K562 (cell line): ENCODE data around the gene ZBTB38. TPM values are rescaled to one million over a fixed set of nuclear protein-coding genes. Genes with fewer than 3 reads are reported as not detected.

ENCODE experiments used
- ATF3 ChIP-seq, 2 experiments: fragments of 450-650 bp in 1 of 2; sonication (generic) in 1 of 2; formaldehyde crosslinking in 1 of 2; IDR thresholded peaks in 1 of 2; conservative IDR thresholded peaks in 1 of 2; 2 replicates each; pipeline versions ENCODE4 v1.6.1 to v1.8.1; 2016 to 2023; ENCODE audit warnings: mild to moderate bottlenecking in 2 of 2, moderate library complexity in 2 of 2, inconsistent platforms in 1 of 2, missing genetic modification reagents in 1 of 2
- CHD4 ChIP-seq: fragments of 200-600 bp; sonication (generic); IDR thresholded peaks from 3 replicates; pipeline ENCODE4 v1.6.1; 2012; ENCODE audit warnings: low read depth, mild to moderate bottlenecking, mixed read lengths, low read length, inconsistent platforms; ENCODE audit not compliant: insufficient read depth, insufficient replicate concordance, poor library complexity, severe bottlenecking
- DEAF1 ChIP-seq: fragments of 450-650 bp; formaldehyde crosslinking; IDR thresholded peaks from 2 replicates; pipeline ENCODE4 v1.4.0; 2020; ENCODE audit warnings: mild to moderate bottlenecking, moderate library complexity
- ETV5 ChIP-seq: sonication (generic); formaldehyde crosslinking; IDR thresholded peaks from 2 replicates; pipeline ENCODE4 v1.4.0; 2020; ENCODE audit warnings: low read depth, mild to moderate bottlenecking, missing genetic modification reagents
- FOSL1 ChIP-seq: fragments of 200-800 bp; sonication (Bioruptor generic); conservative IDR thresholded peaks from 2 replicates; pipeline ENCODE4 v1.6.1; 2016; ENCODE audit warnings: missing genetic modification characterization, missing compliant biosample characterization
- GABPB2 ChIP-seq: fragments of 250-450 bp; sonication (Bioruptor Pico); conservative IDR thresholded peaks from 2 replicates; pipeline ENCODE4 v1.5.1; 2021; ENCODE audit warnings: mild to moderate bottlenecking
- GTF2F1 ChIP-seq: IDR thresholded peaks from 2 replicates; pipeline ENCODE4 v1.6.1; 2011; ENCODE audit warnings: low read depth, low read length, improper control_type of control experiment
- MBD1 ChIP-seq: fragments of 250-450 bp; sonication (Bioruptor Pico); IDR thresholded peaks from 2 replicates; pipeline ENCODE4 v1.8.0; 2022; ENCODE audit warnings: inconsistent platforms
- PHF20 ChIP-seq: fragments of 450-650 bp; IDR thresholded peaks from 2 replicates; pipeline ENCODE4 v1.6.1; 2018; ENCODE audit not compliant: partially characterized antibody
- SIX5 ChIP-seq, 2 experiments: IDR thresholded peaks; 2 replicates each; pipeline ENCODE4 v1.6.1; 2011; ENCODE audit warnings: low read length in 2 of 2, borderline replicate concordance in 1 of 2, low read depth in 1 of 2, mild to moderate bottlenecking in 1 of 2, moderate library complexity in 1 of 2; ENCODE audit not compliant: insufficient read depth in 1 of 2
- SMC3 ChIP-seq: conservative IDR thresholded peaks from 2 replicates; pipeline ENCODE4 v1.6.1; 2011; ENCODE audit warnings: low read depth, low read length, improper control_type of control experiment; ENCODE audit not compliant: insufficient read depth
- SOX6 ChIP-seq: fragments of 450-650 bp; IDR thresholded peaks from 2 replicates; pipeline ENCODE4 v1.6.1; 2014; ENCODE audit warnings: mild to moderate bottlenecking
- TBP ChIP-seq: optimal IDR thresholded peaks from 2 replicates; pipeline ENCODE3; 2011; ENCODE audit warnings: low read depth, low read length, improper control_type of control experiment
- ZNF592 ChIP-seq: fragments of 450-650 bp; IDR thresholded peaks from 2 replicates; pipeline ENCODE4 v1.6.1; 2017; ENCODE audit warnings: antibody characterized with exemption, mild to moderate bottlenecking
- polyA plus RNA-seq, 8 experiments: library from polyadenylated mRNA; depleted of rRNA in 4 of 8; stranded (reverse) in 5 of 8; unstranded in 3 of 8; fragments of >200 nt; fragmentation: Nextera tagmentation in 2 of 8; fragmentation: Illumina TruSeq in 1 of 8; extraction: Ambion mirVana in 2 of 8; extraction: Trizol in 1 of 8; gene quantifications; 2 replicates each; pipeline versions ENCODE4 v1.2.1 to v1.2.3, GENCODE V29; 2011 to 2014; ENCODE audit warnings: inconsistent platforms in 1 of 8, missing spikeins in 1 of 8
- total RNA-seq, 7 experiments: library from RNA; depleted of rRNA in 6 of 7; stranded (reverse); fragments of >200 nt in 6 of 7; fragmentation: Illumina TruSeq in 2 of 7; extraction: Trizol in 2 of 7; gene quantifications; 2 replicates each; pipeline versions ENCODE4 v1.2.1 to v1.2.3, GENCODE V29; 2011 to 2021; ENCODE audit warnings: low replicate concordance in 1 of 7

The ZBTB38 gene
- total and polyA plus RNA-seq, 9 of the 15 experiments (the other 6 are each of a cell fraction or from before 2014, with no cell fraction given) = 12.1 to 39.4 (median 22.9) TPM

GRCh38 chr3:141360888-141361598 lies 7.3 kb upstream of the ZBTB38 start (continued):
- TF ChIP-seq SIX5 (IDR thresholded peaks at IDR 0.05; ENCODE audit: borderline replicate concordance in 1 of 2, insufficient read depth in 1 of 2, low read depth in 1 of 2, low read length in 2 of 2) (no peak), CHD4 (peak; percentile 77), MBD1 (CRISPR knock-in tag) (peak; percentile 77; the same call in 1 of the 2 replicates), ATF3 (IDR thresholded peaks at IDR 0.05) (peak; percentile 28; the same call in 1 of the 2 replicates), ATF3 (CRISPR knock-in tag; conservative IDR thresholded peaks at IDR 0.05) (no peak), ETV5 (0 out of 2 replicates have a peak, but pooled peaks have one; percentile 25), DEAF1 (CRISPR knock-in tag) (peak; percentile 77), PHF20 (peak; percentile 21), ZNF592 (peak; percentile 61; the same call in 1 of the 2 replicates), FOSL1 (tag) (peak; percentile 54), GTF2F1 (no peak), GABPB2 (CRISPR knock-in tag) (no peak), SMC3 (peak; percentile 61; the same call in 1 of the 2 replicates), TBP (peak; percentile 24), SOX6 (peak; percentile 45; the same call in 1 of the 2 replicates)
